WTC11 (cell line): ENCODE data around the gene RBM19. TPM values are rescaled to one million over a fixed set of nuclear protein-coding genes. Genes with fewer than 3 reads are reported as not detected.

Experiments
- ATAC-seq: fragments of 200-7000 bp; cut with Tn5 transposase; 2 replicates; pipeline ENCODE4 v1.10.0; 2021; ENCODE audit warnings: mild to moderate bottlenecking, moderate library complexity
- CTCF ChIA-PET: fragments of 300-600 bp; sonication (Branson Sonifier 250); formaldehyde crosslinking; loops from one replicate; lab custom pipeline; 2021; ENCODE audit warnings: antibody characterized with exemption; lab: Charles Lee
- POLR2A ChIA-PET: fragments of 350-600 bp; sonication (Branson Sonifier 250); formaldehyde crosslinking; loops from one replicate; lab custom pipeline; 2021; ENCODE audit warnings: antibody characterized with exemption; lab: Charles Lee
- DNase-seq: peaks from one replicate; pipeline ENCODE4 v3.0.0; 2021; ENCODE audit warnings: low spot score
- H3K27ac Mint-ChIP-seq: 2 replicates; pipeline ENCODE4 v1.8.0; 2021; ENCODE audit warnings: mixed read lengths
- H3K27me3 Mint-ChIP-seq: 2 replicates; pipeline ENCODE4 v1.8.0; 2021; ENCODE audit warnings: low read depth, mild to moderate bottlenecking, moderate library complexity, mixed read lengths
- H3K36me3 Mint-ChIP-seq: 2 replicates; pipeline ENCODE4 v1.8.0; 2021; ENCODE audit warnings: mixed read lengths
- H3K4me1 Mint-ChIP-seq: 2 replicates; pipeline ENCODE4 v1.8.0; 2022; ENCODE audit warnings: mixed read lengths
- H3K4me3 Mint-ChIP-seq: 2 replicates; pipeline ENCODE4 v1.8.0; 2021; ENCODE audit warnings: mild to moderate bottlenecking, moderate library complexity, mixed read lengths
- H3K9me3 Mint-ChIP-seq: 2 replicates; pipeline ENCODE4 v1.8.0; 2021; ENCODE audit warnings: mixed read lengths
- ATF6 ChIP-seq: sonication (generic); formaldehyde crosslinking; IDR thresholded peaks from 2 replicates; pipeline ENCODE4 v1.8.1; 2023; ENCODE audit warnings: mild to moderate bottlenecking, missing genetic modification reagents
- CBFB ChIP-seq: sonication (generic); formaldehyde crosslinking; IDR thresholded peaks from 2 replicates; pipeline ENCODE4 v1.8.1; 2022; ENCODE audit warnings: mild to moderate bottlenecking, low read depth, missing genetic modification reagents
- CDX4 ChIP-seq: fragments of 250-450 bp; sonication (Bioruptor Pico); IDR thresholded peaks from 2 replicates; pipeline ENCODE4 v1.9.0; 2021; ENCODE audit warnings: moderate library complexity, mild to moderate bottlenecking, inconsistent platforms, borderline replicate concordance
- E2F4 ChIP-seq: sonication (generic); formaldehyde crosslinking; IDR thresholded peaks from 2 replicates; pipeline ENCODE4 v1.8.1; 2022; ENCODE audit warnings: low read depth, mild to moderate bottlenecking, moderate library complexity, missing genetic modification reagents, borderline replicate concordance
- ERG ChIP-seq: fragments of 250-450 bp; sonication (Bioruptor Pico); IDR thresholded peaks from 2 replicates; pipeline ENCODE4 v1.8.0; 2021; ENCODE audit warnings: mild to moderate bottlenecking
- FOXJ3 ChIP-seq: sonication (generic); formaldehyde crosslinking; IDR thresholded peaks from 2 replicates; pipeline ENCODE4 v1.9.0; 2021; ENCODE audit warnings: missing genetic modification reagents, mild to moderate bottlenecking, borderline replicate concordance
- FOXP4 ChIP-seq: sonication (generic); formaldehyde crosslinking; IDR thresholded peaks from 2 replicates; pipeline ENCODE4 v1.8.0; 2022; ENCODE audit warnings: mild to moderate bottlenecking, missing genetic modification reagents
- HMGA2 ChIP-seq: fragments of 250-450 bp; sonication (Bioruptor Pico); IDR thresholded peaks from 2 replicates; pipeline ENCODE4 v1.4.0; 2021; ENCODE audit warnings: mild to moderate bottlenecking, moderate library complexity
- HMGXB4 ChIP-seq: sonication (generic); formaldehyde crosslinking; IDR thresholded peaks from 2 replicates; pipeline ENCODE4 v1.8.1; 2023; ENCODE audit warnings: mild to moderate bottlenecking, moderate library complexity, missing genetic modification reagents
- PREB ChIP-seq: sonication (generic); formaldehyde crosslinking; IDR thresholded peaks from 2 replicates; pipeline ENCODE4 v1.8.1; 2022; ENCODE audit warnings: mild to moderate bottlenecking, missing genetic modification reagents, moderate library complexity, borderline replicate concordance
- RORB ChIP-seq: fragments of 250-450 bp; sonication (Bioruptor Pico); IDR thresholded peaks from 2 replicates; pipeline ENCODE4 v1.9.0; 2021; ENCODE audit warnings: mild to moderate bottlenecking
- SMAD4 ChIP-seq: sonication (generic); formaldehyde crosslinking; IDR thresholded peaks from 2 replicates; pipeline ENCODE4 v1.8.0; 2022; ENCODE audit warnings: mild to moderate bottlenecking, missing genetic modification reagents
- USF1 ChIP-seq: sonication (generic); formaldehyde crosslinking; IDR thresholded peaks from 2 replicates; pipeline ENCODE4 v1.8.0; 2022; ENCODE audit warnings: mild to moderate bottlenecking, missing genetic modification reagents
- ZNF138 ChIP-seq: sonication (generic); formaldehyde crosslinking; conservative IDR thresholded peaks from 2 replicates; pipeline ENCODE4 v1.8.1; 2022; ENCODE audit warnings: mild to moderate bottlenecking, moderate library complexity, missing genetic modification reagents
- ZNF232 ChIP-seq: sonication (generic); formaldehyde crosslinking; IDR thresholded peaks from 2 replicates; pipeline ENCODE4 v1.8.0; 2022; ENCODE audit warnings: mild to moderate bottlenecking, missing genetic modification reagents
- ZNF263 ChIP-seq: sonication (generic); formaldehyde crosslinking; IDR thresholded peaks from 2 replicates; pipeline ENCODE4 v1.8.1; 2022; ENCODE audit warnings: low read depth, mild to moderate bottlenecking, moderate library complexity, missing genetic modification reagents
- ZNF281 ChIP-seq: sonication (generic); formaldehyde crosslinking; IDR thresholded peaks from 2 replicates; pipeline ENCODE4 v1.8.0; 2023; ENCODE audit warnings: mild to moderate bottlenecking, missing genetic modification reagents
- total RNA-seq: library from RNA; stranded (reverse); gene quantifications from 3 replicates; pipeline ENCODE4 v1.2.3, GENCODE V29; 2021

The RBM19 gene
- total RNA-seq, 1 experiment from 2014 or later, result 60.1 TPM

- TF ChIP-seq SMAD4 (CRISPR knock-in tag) (no peak), CDX4 (no peak), HMGXB4 (CRISPR knock-in tag) (no peak), ATF6 (CRISPR knock-in tag) (no peak), CBFB (CRISPR knock-in tag) (no peak), FOXJ3 (CRISPR knock-in tag) (no peak), RORB (CRISPR knock-in tag) (no peak), USF1 (CRISPR knock-in tag) (no peak), ZNF232 (CRISPR knock-in tag) (no peak), PREB (CRISPR knock-in tag) (no peak), E2F4 (no peak), FOXP4 (CRISPR knock-in tag) (no peak), ERG (CRISPR knock-in tag) (no peak), HMGA2 (CRISPR knock-in tag) (no peak), ZNF281 (CRISPR knock-in tag) (no peak), ZNF263 (CRISPR knock-in tag) (no peak), ZNF138 (CRISPR knock-in tag) (no peak)
- Mint-ChIP-seq H3K9me3 (no peaks in the 10 kb centered on the region), H3K4me1 (peaks cover 7% of the 10 kb centered on the region), H3K4me3 (no peak overlapping the region), H3K27ac (peak overlapping the region; percentile 95), H3K36me3 (no peaks in the 10 kb centered on the region), H3K27me3 (no peaks in the 10 kb centered on the region)
- ATAC-seq (no peak), DNase-seq (no peak)
- CTCF ChIA-PET, result interaction anchor here (0.5 to 1.0 kb wide), 2 partner anchors 13 to 166 kb away, joined by 3 read pairs; no protein-coding TSS in a partner anchor
- POLR2A ChIA-PET, result no interaction called here
These were observed 134.6 kb downstream of the RBM19 start for GRCh38 chr12:113831476-113831875.
